GM12801 (cell line): Measurements from ENCODE around the gene FAM180B.
A peak's percentile ranks its signal among the peaks of the same experiment; 100 is the strongest.

ENCODE experiments used
- CTCF ChIP-seq: IDR thresholded peaks from one replicate; pipeline ENCODE4 v1.5.1; 2011; ENCODE audit warnings: control low read depth; ENCODE audit not compliant: insufficient read length; ENCODE audit errors: extremely low read depth

FAM180B gene

DNA sequence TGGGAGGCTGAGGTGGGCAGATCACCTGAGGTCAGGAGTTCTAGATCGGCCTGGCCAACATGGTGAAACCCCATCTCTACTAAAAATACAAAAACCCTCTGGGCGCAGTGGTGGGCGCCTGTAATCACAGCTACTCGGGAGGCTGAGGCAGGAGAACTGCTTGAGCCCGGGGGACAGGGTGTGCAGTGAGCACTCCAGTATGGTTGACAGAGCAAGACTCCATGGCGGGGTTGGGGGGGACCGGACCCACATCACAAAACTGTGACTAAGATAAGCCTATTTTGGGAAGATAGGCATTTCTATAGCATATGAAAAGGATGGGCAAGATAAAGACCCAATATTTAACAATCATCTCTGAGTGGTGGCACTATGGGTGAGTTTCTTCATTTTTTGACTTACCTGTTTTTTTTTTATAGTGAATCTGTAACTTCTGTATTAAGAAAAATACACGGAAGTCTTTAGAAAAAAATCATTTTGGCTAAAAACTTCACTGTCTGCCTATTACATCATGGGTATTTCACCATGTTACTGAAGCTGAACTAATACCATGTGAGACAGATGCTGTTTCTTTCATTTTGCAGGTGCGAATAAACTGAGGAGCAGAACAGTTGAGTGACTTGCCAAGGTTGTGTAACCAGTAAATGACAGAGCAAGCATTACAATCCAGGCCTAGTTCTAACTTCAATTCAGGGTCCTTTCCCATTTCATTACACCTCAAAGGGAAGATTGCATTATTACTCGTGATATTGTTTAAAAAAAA lies 36.0 kb upstream of the FAM180B start:
- no peak for TF ChIP-seq CTCF

- TF ChIP-seq CTCF, result no peak
These were observed 35.4 kb upstream of the FAM180B start for GRCh38 chr11:47551086-47551485.

GRCh38 chr11:47552056-47552565 lies 34.4 kb upstream of the FAM180B start:
- TF ChIP-seq CTCF, result no peak

GRCh38 chr11:47552566-47553405 lies 33.7 kb upstream of the FAM180B start, which contains the start of gene CELF1:
TSS of gene CELF1 (minus strand) at chr11:47553132. CDS start at chr11:47499523, 53,609 bp downstream.
- peak; percentile 13 for TF ChIP-seq CTCF

- no peak for TF ChIP-seq CTCF
These were observed 33.1 kb upstream of the FAM180B start for GRCh38 chr11:47553406-47553743.

DNA sequence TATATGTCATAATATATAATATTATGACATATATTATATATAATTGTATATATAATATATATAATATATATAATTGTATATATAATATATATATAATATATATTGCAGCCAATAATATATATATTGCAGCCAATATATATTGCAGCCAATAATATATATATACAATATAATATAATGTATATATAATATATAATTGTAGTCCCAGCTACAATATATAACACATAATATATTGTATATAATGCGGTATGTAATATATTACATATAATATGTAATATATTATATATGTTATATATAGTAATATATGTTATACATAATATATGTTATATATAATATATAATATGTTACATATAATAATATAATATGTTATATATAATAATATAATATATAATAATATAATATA lies 27.8 kb upstream of the FAM180B start:
- no peak for TF ChIP-seq CTCF

GRCh38 chr11:47560426-47560825 lies 26.1 kb upstream of the FAM180B start:
- no peak for TF ChIP-seq CTCF
